HG03439 (cell line): ENCODE data around the gene NAA80.

ENCODE experiments used
- ATAC-seq: cut with Tn5 transposase; IDR thresholded peaks from one replicate; pipeline ENCODE4 v1.9.1; 2021; ENCODE audit warnings: mild to moderate bottlenecking, moderate library complexity; ENCODE audit not compliant: unreplicated experiment

Gene NAA80

GRCh38 chr3:50298836-50299637, at the start of gene NAA80, which contains the start of gene HYAL3:
TSS of gene NAA80 (minus strand) at chr3:50299405. CDS start at chr3:50297463, 1,942 bp downstream.
TSS of gene HYAL3 (minus strand) at chr3:50299405. CDS start at chr3:50295602, 3,803 bp downstream.
- ATAC-seq = peak; percentile 81

- ATAC-seq = no peak
These were observed 48.1 kb upstream of the NAA80 start for GRCh38 chr3:50347187-50347813.

- no peak for ATAC-seq
These were observed 46.5 kb upstream of the NAA80 start, which contains the start of gene ZMYND10 for GRCh38 chr3:50345586-50346234. TSS of gene ZMYND10 (minus strand) at chr3:50345732. CDS start at chr3:50345579, 153 bp downstream.

- no peak for ATAC-seq
These were observed 45.8 kb upstream of the NAA80 start for GRCh38 chr3:50345008-50345407.

- no peak for ATAC-seq
These were observed 43.8 kb upstream of the NAA80 start for GRCh38 chr3:50342813-50343633.

- ATAC-seq = no peak
These were observed 42.9 kb upstream of the NAA80 start for GRCh38 chr3:50341996-50342650.

- no peak for ATAC-seq
These were observed 42.3 kb upstream of the NAA80 start for GRCh38 chr3:50341537-50341936.

- ATAC-seq = no peak
These were observed 41.5 kb upstream of the NAA80 start, which contains the start of gene RASSF1 for GRCh38 chr3:50340448-50341329. TSS of gene RASSF1 (minus strand) at chr3:50340836. CDS start at chr3:50340805, 31 bp downstream.

GRCh38 chr3:50340147-50340447, 40.9 kb upstream of the NAA80 start:
- ATAC-seq = no peak

- no peak for ATAC-seq
These were observed 40.4 kb upstream of the NAA80 start for GRCh38 chr3:50339485-50340146.

- no peak for ATAC-seq
These were observed 39.8 kb upstream of the NAA80 start for GRCh38 chr3:50338965-50339364.

GRCh38 chr3:50337175-50337861, 38.1 kb upstream of the NAA80 start:
- peak; percentile 76 for ATAC-seq

- ATAC-seq = peak; percentile 31
These were observed 37.4 kb upstream of the NAA80 start for GRCh38 chr3:50336452-50337174.

- ATAC-seq = no peak
These were observed 35.3 kb upstream of the NAA80 start for GRCh38 chr3:50334339-50335075.

- no peak for ATAC-seq
These were observed 34.6 kb upstream of the NAA80 start for GRCh38 chr3:50333744-50334328.

GRCh38 chr3:50331364-50331907, 32.2 kb upstream of the NAA80 start:
- no peak for ATAC-seq
